Panc1 (cell line): ENCODE results near the gene BSX. TPM values are rescaled to one million over a fixed set of nuclear protein-coding genes. Genes with fewer than 3 reads are reported as not detected.

ENCODE experiments used
- ATAC-seq: fragments of 200-7000 bp; cut with Tn5 transposase; 2 replicates; pipeline ENCODE4 v1.9.1; 2020; ENCODE audit warnings: mild to moderate bottlenecking, moderate library complexity
- BruUV-seq: library from RNA; stranded (reverse); fragments of 400-500 nt; replicated peaks from 2 replicates; lab custom pipeline; 2021; lab: Mats Ljungman, UMichigan
- CTCF ChIA-PET: fragments of 300-600 bp; sonication (Branson Sonifier 250); formaldehyde crosslinking; loops from one replicate; lab custom pipeline; 2022; ENCODE audit warnings: antibody characterized with exemption; lab: Charles Lee
- POLR2A ChIA-PET: fragments of 300-600 bp; sonication (Branson Sonifier 250); formaldehyde crosslinking; loops from one replicate; lab custom pipeline; 2022; ENCODE audit warnings: antibody characterized with exemption; lab: Charles Lee
- DNase-seq: peaks from one replicate; pipeline ENCODE4 v3.0.0-alpha.2; 2010; ENCODE audit warnings: low read depth, low spot score
- H3K27ac ChIP-seq: 2 replicates; pipeline ENCODE4 v1.5.1; 2011; ENCODE audit warnings: mild to moderate bottlenecking, low read length, inconsistent platforms
- H3K27me3 ChIP-seq: fragments of 200-500 bp; sonication (Bioruptor generic); 2 replicates; pipeline ENCODE4 v1.6.0; 2014; ENCODE audit warnings: low read length, inconsistent platforms; ENCODE audit not compliant: control insufficient read depth, insufficient read depth
- H3K36me3 ChIP-seq: fragments of 200-500 bp; sonication (Bioruptor generic); 2 replicates; pipeline ENCODE4 v1.5.1; 2014; ENCODE audit warnings: inconsistent platforms, mild to moderate bottlenecking, low read length, moderate library complexity; ENCODE audit not compliant: control insufficient read depth, insufficient read depth
- H3K4me1 ChIP-seq: 2 replicates; pipeline ENCODE4 v1.5.1; 2011; ENCODE audit warnings: inconsistent platforms, mild to moderate bottlenecking, low read length, moderate library complexity; ENCODE audit not compliant: control insufficient read depth, insufficient read depth
- H3K4me3 ChIP-seq, 2 experiments: 2 replicates each; pipeline ENCODE4 v1.5.1; 2011 to 2012; ENCODE audit warnings: low read depth in 2 of 2, low read length in 2 of 2, mild to moderate bottlenecking in 2 of 2, inconsistent platforms in 1 of 2, moderate library complexity in 1 of 2
- H3K9me3 ChIP-seq: fragments of 200-500 bp; sonication (Bioruptor generic); 2 replicates; pipeline ENCODE4 v1.5.1; 2014; ENCODE audit warnings: low read depth, mild to moderate bottlenecking, inconsistent platforms, low read length, moderate library complexity; ENCODE audit not compliant: control insufficient read depth, insufficient read depth
- POLR2AphosphoS5 ChIP-seq: IDR thresholded peaks from 2 replicates; pipeline ENCODE4 v1.6.1; 2012; ENCODE audit warnings: mild to moderate bottlenecking, low read depth, low read length, moderate library complexity
- REST ChIP-seq, 2 experiments: IDR thresholded peaks; 2 replicates each; pipeline ENCODE4 v1.6.1; 2011 to 2012; ENCODE audit warnings: low read depth in 2 of 2, control low read depth in 1 of 2, low read length in 1 of 2, mild to moderate bottlenecking in 1 of 2, moderate library complexity in 1 of 2; ENCODE audit not compliant: insufficient read depth in 1 of 2
- SIN3A ChIP-seq: IDR thresholded peaks from 2 replicates; pipeline ENCODE4 v1.6.1; 2012; ENCODE audit warnings: low read depth, mild to moderate bottlenecking, low read length, moderate library complexity, borderline replicate concordance; ENCODE audit not compliant: insufficient read depth
- TCF7L2 ChIP-seq: IDR thresholded peaks from 2 replicates; pipeline ENCODE4 v1.6.1; 2011; ENCODE audit warnings: mild to moderate bottlenecking, low read depth, low read length, inconsistent platforms
- in situ Hi-C: cut with HindIII; loops from 2 replicates; pipeline ENCODE4 v1.10.0; 2016; ENCODE audit warnings: low sequenced_read_pairs, low pct_unique_long_range_greater_than_20kb
- intact Hi-C: fragments of 100-400 bp; cut with micrococcal nuclease; formaldehyde crosslinking; loops from one replicate; pipeline ENCODE4 v1.10.0; 2022; ENCODE audit not compliant: unreplicated experiment
- total RNA-seq: library from RNA; stranded (reverse); gene quantifications from one replicate; pipeline ENCODE4 v1.2.1, GENCODE V29; 2021; ENCODE audit not compliant: unreplicated experiment
- TF ChIP-seq, protein P1 (sequence below): fragments of 450-650 bp; IDR thresholded peaks from 2 replicates; pipeline ENCODE4 v1.5.1; 2017; ENCODE audit warnings: mild to moderate bottlenecking

The BSX gene
- total RNA-seq, 1 experiment from 2014 or later: not detected

GRCh38 chr11:122937983-122938382, 43.7 kb downstream of the BSX start:
- DNase-seq (no peak), ATAC-seq (no peak)
- Histone ChIP-seq H3K4me3 (no peak overlapping the region), H3K36me3 (no peaks in the 10 kb centered on the region), H3K27ac (no peak overlapping the region), H3K9me3 (no peaks in the 10 kb centered on the region), H3K27me3 (no peaks in the 10 kb centered on the region), H3K4me1 (no peaks in the 10 kb centered on the region)
- ChIA-PET CTCF (no interaction called here), POLR2A (no interaction called here)
- TF ChIP-seq POLR2AphosphoS5 (no peak), REST (IDR thresholded peaks at IDR 0.05; ENCODE audit: insufficient read depth in 1 of 2, low read depth in 2 of 2, low read length in 1 of 2) (no peak), TCF7L2 (no peak), SIN3A (no peak)
- TF ChIP-seq, protein P1, sequence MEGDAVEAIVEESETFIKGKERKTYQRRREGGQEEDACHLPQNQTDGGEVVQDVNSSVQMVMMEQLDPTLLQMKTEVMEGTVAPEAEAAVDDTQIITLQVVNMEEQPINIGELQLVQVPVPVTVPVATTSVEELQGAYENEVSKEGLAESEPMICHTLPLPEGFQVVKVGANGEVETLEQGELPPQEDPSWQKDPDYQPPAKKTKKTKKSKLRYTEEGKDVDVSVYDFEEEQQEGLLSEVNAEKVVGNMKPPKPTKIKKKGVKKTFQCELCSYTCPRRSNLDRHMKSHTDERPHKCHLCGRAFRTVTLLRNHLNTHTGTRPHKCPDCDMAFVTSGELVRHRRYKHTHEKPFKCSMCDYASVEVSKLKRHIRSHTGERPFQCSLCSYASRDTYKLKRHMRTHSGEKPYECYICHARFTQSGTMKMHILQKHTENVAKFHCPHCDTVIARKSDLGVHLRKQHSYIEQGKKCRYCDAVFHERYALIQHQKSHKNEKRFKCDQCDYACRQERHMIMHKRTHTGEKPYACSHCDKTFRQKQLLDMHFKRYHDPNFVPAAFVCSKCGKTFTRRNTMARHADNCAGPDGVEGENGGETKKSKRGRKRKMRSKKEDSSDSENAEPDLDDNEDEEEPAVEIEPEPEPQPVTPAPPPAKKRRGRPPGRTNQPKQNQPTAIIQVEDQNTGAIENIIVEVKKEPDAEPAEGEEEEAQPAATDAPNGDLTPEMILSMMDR: no peak
- no TSS peak for BruUV-seq
- in situ Hi-C loops (no loop called here), intact Hi-C loops (no loop called here)

DNA sequence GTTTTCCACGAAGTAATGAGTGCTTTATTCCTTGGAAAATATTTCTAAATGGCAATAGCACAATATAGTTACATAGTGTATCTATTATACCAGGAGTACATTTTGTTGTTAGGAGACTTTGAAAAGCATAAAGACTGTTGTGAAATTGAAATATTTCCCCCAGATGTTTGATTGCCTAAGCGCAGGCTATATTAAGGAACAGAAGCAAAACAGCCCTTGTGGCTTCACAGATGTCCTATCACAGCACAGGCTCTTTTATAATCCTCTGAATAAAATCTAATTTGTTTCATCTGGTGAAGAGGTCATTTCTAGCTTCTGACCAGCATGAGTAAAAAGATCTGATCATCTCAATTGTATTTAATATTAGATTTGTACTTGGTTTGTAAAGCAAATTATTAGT, 48.2 kb downstream of the BSX start:
- BruUV-seq: no TSS peak
- TF ChIP-seq SIN3A (no peak), POLR2AphosphoS5 (no peak), TCF7L2 (no peak), REST (IDR thresholded peaks at IDR 0.05; ENCODE audit: insufficient read depth in 1 of 2, low read depth in 2 of 2, low read length in 1 of 2) (no peak)
- TF ChIP-seq, protein P1: no peak
- Histone ChIP-seq H3K27ac (no peak overlapping the region), H3K9me3 (no peaks in the 10 kb centered on the region), H3K36me3 (no peaks in the 10 kb centered on the region), H3K4me3 (no peak overlapping the region), H3K4me1 (no peaks in the 10 kb centered on the region), H3K27me3 (no peaks in the 10 kb centered on the region)
- POLR2A ChIA-PET: no interaction called here
- intact Hi-C loops (no loop called here), in situ Hi-C loops (no loop called here)
- ATAC-seq (no peak), DNase-seq (no peak)
- CTCF ChIA-PET: interaction anchor here (0.6 kb wide), 1 partner anchor 92 kb away, joined by 4 read pairs; no protein-coding TSS in a partner anchor
